ENCODE data around the gene FLOT1. TPM values are rescaled to one million over a fixed set of nuclear protein-coding genes. Genes with fewer than 3 reads are reported as not detected.

Gene FLOT1
- total and polyA plus RNA-seq, 2 donors (not counting 3 experiments of a cell fraction or from before 2014, with no cell fraction given): 141 to 154 TPM

DNA sequence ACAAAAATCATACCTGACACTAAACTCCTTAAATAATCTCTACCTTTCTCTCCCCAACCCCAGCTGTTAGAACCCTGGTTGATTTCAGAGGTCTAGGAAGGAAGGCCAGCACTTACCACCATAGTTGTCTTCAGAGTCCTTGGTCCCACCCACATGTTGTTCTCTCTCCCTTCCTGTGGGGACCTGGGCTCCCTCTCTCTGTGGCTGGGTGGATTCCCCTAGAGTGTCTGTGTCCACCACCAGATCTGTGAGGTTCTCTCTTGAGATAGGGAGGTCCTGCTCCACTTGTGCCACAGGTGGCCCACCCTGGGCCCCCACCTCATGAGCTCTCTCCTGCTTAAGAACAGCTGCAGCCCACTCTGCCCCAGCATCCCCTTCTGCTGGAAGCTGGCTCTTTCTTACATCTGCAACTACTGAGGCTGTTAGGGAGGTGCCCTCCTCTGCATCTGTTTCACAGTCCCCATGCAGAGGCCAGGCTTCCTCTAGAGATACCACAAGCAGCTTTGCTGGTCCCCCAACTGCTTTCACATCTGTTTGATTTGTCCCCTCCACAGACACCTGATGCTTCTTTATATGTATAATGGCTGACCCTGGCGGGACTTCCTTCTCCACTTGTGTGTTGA, 30.6 kb downstream of the FLOT1 start:
- Histone ChIP-seq H3K27ac (ENCODE audit: insufficient read depth, low read depth, low read length) (no peak overlapping the region), H3K9ac (replicated peaks; ENCODE audit: extremely low read depth, insufficient read depth, low read length) (no peak overlapping the region), H3K27me3 (ENCODE audit: control insufficient read depth in 2 of 2, insufficient read depth in 2 of 2, low read length in 2 of 2) (no peaks in the 10 kb centered on the region), H3K9me1 (replicated peaks; ENCODE audit: control insufficient read depth, extremely low read depth, insufficient read depth, low read length) (no peaks in the 10 kb centered on the region), H3K4me1 (ENCODE audit: control insufficient read depth, extremely low read depth, insufficient read depth, low read length) (peaks cover 7% of the 10 kb centered on the region), H4K20me1 (replicated peaks; ENCODE audit: control insufficient read depth, extremely low read depth, insufficient read depth, low read length) (no peaks in the 10 kb centered on the region), H3K9me3 (replicated peaks; ENCODE audit: control insufficient read depth, insufficient read depth, low read length) (no peaks in the 10 kb centered on the region), H2AFZ (ENCODE audit: low read depth, low read length) (no peak overlapping the region), H3K4me3 (replicated peaks in 1 of 3; ENCODE audit: insufficient read depth in 1 of 3, low read depth in 1 of 3, low read length in 3 of 3) (no peak overlapping the region), H3K36me3 (ENCODE audit: control insufficient read depth in 2 of 2, extremely low read depth in 1 of 2, insufficient read depth in 2 of 2, low read length in 2 of 2) (peaks cover 3 to 17% of the 10 kb centered on the region in 2 experiments), H3K4me2 (ENCODE audit: insufficient read depth, low read length) (no peak overlapping the region), H3K79me2 (ENCODE audit: control insufficient read depth, insufficient read depth, low read length) (peaks cover 5% of the 10 kb centered on the region)
- CTCF ChIA-PET: interaction anchor here (2.1 kb wide), 1 partner anchor 33 kb away, joined by 11 read pairs; no protein-coding TSS in a partner anchor
- FAIRE-seq (no peak), DNase-seq (ENCODE audit: low read depth, low spot score) (no peak)
- TF ChIP-seq POLR2A (IDR thresholded peaks at IDR 0.05; ENCODE audit: low read depth, low read length) (no peak), FOS (IDR thresholded peaks at IDR 0.05; ENCODE audit: borderline replicate concordance, insufficient read depth, low read length) (no peak), MYC (IDR thresholded peaks at IDR 0.05; ENCODE audit: low read depth, low read length) (no peak), EZH2 (IDR thresholded peaks at IDR 0.05; ENCODE audit: borderline replicate concordance, low read depth, low read length, severe bottlenecking) (no peak), GATA2 (IDR thresholded peaks at IDR 0.05; ENCODE audit: insufficient read depth, insufficient read length, low read depth, low read length) (no peak), JUN (IDR thresholded peaks at IDR 0.05; ENCODE audit: borderline replicate concordance, insufficient read depth, insufficient read length, low read depth) (no peak), POLR2AphosphoS5 (IDR thresholded peaks at IDR 0.05; ENCODE audit: insufficient read depth, low read depth, low read length) (no peak)
- TF ChIP-seq, protein P1, sequence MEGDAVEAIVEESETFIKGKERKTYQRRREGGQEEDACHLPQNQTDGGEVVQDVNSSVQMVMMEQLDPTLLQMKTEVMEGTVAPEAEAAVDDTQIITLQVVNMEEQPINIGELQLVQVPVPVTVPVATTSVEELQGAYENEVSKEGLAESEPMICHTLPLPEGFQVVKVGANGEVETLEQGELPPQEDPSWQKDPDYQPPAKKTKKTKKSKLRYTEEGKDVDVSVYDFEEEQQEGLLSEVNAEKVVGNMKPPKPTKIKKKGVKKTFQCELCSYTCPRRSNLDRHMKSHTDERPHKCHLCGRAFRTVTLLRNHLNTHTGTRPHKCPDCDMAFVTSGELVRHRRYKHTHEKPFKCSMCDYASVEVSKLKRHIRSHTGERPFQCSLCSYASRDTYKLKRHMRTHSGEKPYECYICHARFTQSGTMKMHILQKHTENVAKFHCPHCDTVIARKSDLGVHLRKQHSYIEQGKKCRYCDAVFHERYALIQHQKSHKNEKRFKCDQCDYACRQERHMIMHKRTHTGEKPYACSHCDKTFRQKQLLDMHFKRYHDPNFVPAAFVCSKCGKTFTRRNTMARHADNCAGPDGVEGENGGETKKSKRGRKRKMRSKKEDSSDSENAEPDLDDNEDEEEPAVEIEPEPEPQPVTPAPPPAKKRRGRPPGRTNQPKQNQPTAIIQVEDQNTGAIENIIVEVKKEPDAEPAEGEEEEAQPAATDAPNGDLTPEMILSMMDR (IDR thresholded peaks at IDR 0.05; ENCODE audit: extremely low read depth in 1 of 2, insufficient read depth in 1 of 2, low read depth in 1 of 2, low read length in 2 of 2): no peak
- TF ChIP-seq, protein P2, sequence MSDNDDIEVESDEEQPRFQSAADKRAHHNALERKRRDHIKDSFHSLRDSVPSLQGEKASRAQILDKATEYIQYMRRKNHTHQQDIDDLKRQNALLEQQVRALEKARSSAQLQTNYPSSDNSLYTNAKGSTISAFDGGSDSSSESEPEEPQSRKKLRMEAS (IDR thresholded peaks at IDR 0.05; ENCODE audit: insufficient read depth, insufficient read length): no peak
- POLR2A ChIA-PET: interaction anchor here (0.5 kb wide), 1 partner anchor 33 kb away, joined by 6 read pairs; no protein-coding TSS in a partner anchor
- intact Hi-C loops (cut with micrococcal nuclease): no loop called here
- BruUV-seq (replicated peaks): no TSS peak
- dilution Hi-C loops (cut with MboI; ENCODE audit: extremely low pct_ligation_motif_present, low sequenced_read_pairs): no loop called here
